GM13976 (cell line): ENCODE data around the gene YTHDC1.
"Not testable (repeated sequence)": the region's sequence is repeated elsewhere in the genome, so short reads cannot be mapped to it uniquely, and the experiment has no call there.

Experiments used
- DNase-seq: peaks from one replicate; pipeline ENCODE4 v3.0.0; 2012; ENCODE audit warnings: low spot score
- in situ Hi-C: fragments of 300-500 bp; cut with MboI; formaldehyde crosslinking; loops from one replicate; pipeline ENCODE4 v1.12.0; 2022; ENCODE audit warnings: low sequenced_read_pairs, mixed read lengths, inconsistent platforms; ENCODE audit not compliant: unreplicated experiment
- TF ChIP-seq, protein P1 (sequence below): IDR thresholded peaks from 2 replicates; pipeline ENCODE4 v1.5.1; 2012; ENCODE audit warnings: borderline replicate concordance, mild to moderate bottlenecking; ENCODE audit not compliant: insufficient read depth; ENCODE audit errors: extremely low read depth, missing control alignments, control extremely low read depth

The YTHDC1 gene

DNA sequence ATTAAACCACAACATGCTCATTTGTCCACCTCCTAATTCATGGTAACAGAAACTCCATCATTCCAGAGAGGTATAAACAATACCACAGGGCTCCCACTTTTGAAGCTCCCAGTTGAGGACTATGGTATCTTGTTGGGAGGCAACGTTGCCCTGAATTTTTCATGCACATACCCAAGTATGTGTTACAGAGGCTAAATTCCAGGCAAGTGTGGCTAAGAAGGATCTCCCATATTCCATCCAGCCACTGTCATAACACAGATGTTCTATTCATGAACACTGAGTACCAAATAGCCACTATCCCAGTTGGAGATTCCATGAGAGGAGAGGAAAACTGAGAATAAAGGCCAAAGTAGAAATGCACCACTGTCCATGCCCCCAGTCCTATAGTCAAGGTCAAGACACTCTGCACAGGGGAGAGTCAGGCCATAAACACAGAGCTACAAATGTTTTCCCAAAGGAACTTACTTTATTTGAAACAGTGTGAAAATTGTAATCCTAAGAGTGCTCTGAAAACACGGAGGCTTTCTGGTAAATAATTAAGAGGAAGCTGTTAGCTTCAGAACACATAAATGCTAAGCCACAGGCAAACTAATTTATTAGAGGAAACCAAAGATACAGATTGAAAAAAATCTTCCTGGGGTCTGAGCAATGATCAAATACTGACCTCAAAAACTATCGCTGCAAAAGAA is 62.0 kb downstream of the YTHDC1 start:
- in situ Hi-C loops = loop anchor here (25.0 kb wide), 1 partner anchor 874 kb away; no protein-coding TSS in a partner anchor
- TF ChIP-seq, protein P1, sequence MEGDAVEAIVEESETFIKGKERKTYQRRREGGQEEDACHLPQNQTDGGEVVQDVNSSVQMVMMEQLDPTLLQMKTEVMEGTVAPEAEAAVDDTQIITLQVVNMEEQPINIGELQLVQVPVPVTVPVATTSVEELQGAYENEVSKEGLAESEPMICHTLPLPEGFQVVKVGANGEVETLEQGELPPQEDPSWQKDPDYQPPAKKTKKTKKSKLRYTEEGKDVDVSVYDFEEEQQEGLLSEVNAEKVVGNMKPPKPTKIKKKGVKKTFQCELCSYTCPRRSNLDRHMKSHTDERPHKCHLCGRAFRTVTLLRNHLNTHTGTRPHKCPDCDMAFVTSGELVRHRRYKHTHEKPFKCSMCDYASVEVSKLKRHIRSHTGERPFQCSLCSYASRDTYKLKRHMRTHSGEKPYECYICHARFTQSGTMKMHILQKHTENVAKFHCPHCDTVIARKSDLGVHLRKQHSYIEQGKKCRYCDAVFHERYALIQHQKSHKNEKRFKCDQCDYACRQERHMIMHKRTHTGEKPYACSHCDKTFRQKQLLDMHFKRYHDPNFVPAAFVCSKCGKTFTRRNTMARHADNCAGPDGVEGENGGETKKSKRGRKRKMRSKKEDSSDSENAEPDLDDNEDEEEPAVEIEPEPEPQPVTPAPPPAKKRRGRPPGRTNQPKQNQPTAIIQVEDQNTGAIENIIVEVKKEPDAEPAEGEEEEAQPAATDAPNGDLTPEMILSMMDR = no peak
- no peak for DNase-seq

DNA sequence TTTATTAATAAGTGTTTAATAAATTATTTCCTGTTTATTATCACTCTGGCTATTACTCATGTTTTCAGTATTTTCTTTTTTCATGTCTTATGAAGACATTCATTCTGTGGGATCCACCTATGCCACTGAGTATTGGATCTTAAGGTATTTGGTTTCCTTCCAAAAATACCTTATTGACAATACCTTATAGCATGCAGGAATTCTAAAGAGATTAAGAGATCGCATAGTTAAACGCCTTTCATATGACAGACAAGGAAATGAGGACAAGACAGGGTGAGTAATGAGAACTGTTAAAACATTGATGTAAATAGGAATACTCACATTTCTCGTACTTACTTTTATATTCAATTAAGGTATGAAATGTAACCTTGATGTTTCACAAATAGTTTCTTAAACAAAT is 66.2 kb downstream of the YTHDC1 start:
- TF ChIP-seq, protein P1 = no peak
- no peak for DNase-seq
- in situ Hi-C loops = loop anchor here (25.0 kb wide), 1 partner anchor 879 kb away; no protein-coding TSS in a partner anchor

DNA sequence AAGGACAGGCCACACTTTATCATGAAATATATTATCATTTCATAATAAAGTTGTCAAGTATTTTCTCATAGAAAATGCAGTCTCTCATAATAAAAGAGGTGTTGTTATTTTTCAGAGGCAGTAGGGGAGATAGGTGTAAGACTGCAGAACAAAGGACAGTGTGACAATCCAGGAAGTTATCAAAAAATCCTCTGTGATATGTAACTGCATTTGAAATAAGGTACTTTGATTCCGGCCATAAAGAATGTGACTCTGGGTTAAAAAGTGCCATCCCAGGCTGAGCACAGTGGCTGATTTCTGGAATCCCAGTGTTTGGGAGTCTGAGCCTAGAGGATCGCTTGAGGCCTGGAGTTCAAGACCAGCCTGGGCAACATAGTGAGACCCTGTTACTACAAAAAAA is 66.8 kb downstream of the YTHDC1 start:
- DNase-seq = no peak
- in situ Hi-C loops = loop anchor here (25.0 kb wide), 1 partner anchor 879 kb away; no protein-coding TSS in a partner anchor
- TF ChIP-seq, protein P1 = no peak

GRCh38 chr4:68281796-68282740 is 67.8 kb downstream of the YTHDC1 start:
- in situ Hi-C loops = loop anchor here (25.0 kb wide), 1 partner anchor 880 kb away; no protein-coding TSS in a partner anchor
- not testable (repeated sequence) for DNase-seq

- no peak for DNase-seq
- TF ChIP-seq, protein P1 = no peak
- in situ Hi-C loops = loop anchor here (25.0 kb wide), 1 partner anchor 884 kb away; no protein-coding TSS in a partner anchor
Measured at GRCh38 chr4:68278029-68278428, 71.9 kb downstream of the YTHDC1 start.

- in situ Hi-C loops = loop anchor here (25.0 kb wide), 1 partner anchor 885 kb away; no protein-coding TSS in a partner anchor
- TF ChIP-seq, protein P1 = no peak
- DNase-seq = no peak
Measured at GRCh38 chr4:68277627-68278026, 72.3 kb downstream of the YTHDC1 start.
